ENCODE measurements around the gene CPS1. TPM values are rescaled to one million over a fixed set of nuclear protein-coding genes. Genes with fewer than 3 reads are reported as not detected.

CPS1 gene
- total and polyA plus RNA-seq, 3 donors from 2014 or later, result 17.2 to 22.5 (median 21.6) TPM

- no peak overlapping the region for H3K4me3 ChIP-seq
- no peaks in the 10 kb centered on the region for H3K36me3 ChIP-seq (ENCODE audit: low read depth, missing control alignments)
- H3K27me3 ChIP-seq, result no peaks in the 10 kb centered on the region
- H3K9me3 ChIP-seq, result no peaks in the 10 kb centered on the region
- no peak for DNase-seq
- intact Hi-C loops (cut with DNase I; ENCODE audit: low total_unique reads), result no loop called here
- 84 to 90% methylated on average over 3 of the region's 3 CpGs for WGBS, 2 donors
- TF ChIP-seq POLR2A (IDR thresholded peaks at IDR 0.05) (no peak), CTCF (IDR thresholded peaks at IDR 0.05) (no peak)
- H3K4me1 ChIP-seq, result no peaks in the 10 kb centered on the region
- H3K27ac ChIP-seq, result no peak overlapping the region
Measured at GRCh38 chr2:210686401-210686800, 130.0 kb downstream of the CPS1 start.

GRCh38 chr2:210687786-210688470 is 131.5 kb downstream of the CPS1 start:
- H3K9me3 ChIP-seq, result no peaks in the 10 kb centered on the region
- H3K36me3 ChIP-seq (ENCODE audit: low read depth, missing control alignments), result no peaks in the 10 kb centered on the region
- no peaks in the 10 kb centered on the region for H3K27me3 ChIP-seq
- H3K27ac ChIP-seq, result no peak overlapping the region
- no peak for DNase-seq
- no peak for TF ChIP-seq CTCF (IDR thresholded peaks at IDR 0.05)
- no peak for TF ChIP-seq POLR2A (IDR thresholded peaks at IDR 0.05)
- 49 to 50% methylated on average over 1 of the region's 1 CpG for WGBS, 2 donors
- intact Hi-C loops (cut with DNase I; ENCODE audit: low total_unique reads), result no loop called here
- H3K4me3 ChIP-seq, result no peak overlapping the region
- no peaks in the 10 kb centered on the region for H3K4me1 ChIP-seq

GRCh38 chr2:210707900-210708299 is 151.5 kb downstream of the CPS1 start:
- H3K4me3 ChIP-seq, result no peak overlapping the region
- no peaks in the 10 kb centered on the region for H3K27me3 ChIP-seq
- H3K36me3 ChIP-seq (ENCODE audit: low read depth, missing control alignments), result no peaks in the 10 kb centered on the region
- intact Hi-C loops (cut with DNase I; ENCODE audit: low total_unique reads), result no loop called here
- TF ChIP-seq CTCF (IDR thresholded peaks at IDR 0.05) (no peak), POLR2A (IDR thresholded peaks at IDR 0.05) (no peak)
- no peak for DNase-seq
- WGBS, 2 donors, result 78 to 82% methylated on average over 2 of the region's 2 CpGs
- H3K4me1 ChIP-seq, result no peaks in the 10 kb centered on the region
- no peaks in the 10 kb centered on the region for H3K9me3 ChIP-seq
- H3K27ac ChIP-seq, result no peak overlapping the region

GRCh38 chr2:210713122-210713521 is 156.7 kb downstream of the CPS1 start:
- no peak overlapping the region for H3K4me3 ChIP-seq
- intact Hi-C loops (cut with DNase I; ENCODE audit: low total_unique reads), result no loop called here
- TF ChIP-seq POLR2A (IDR thresholded peaks at IDR 0.05) (no peak), CTCF (IDR thresholded peaks at IDR 0.05) (no peak)
- 46 to 74% methylated on average over 2 of the region's 2 CpGs for WGBS, 2 donors
- no peaks in the 10 kb centered on the region for H3K27me3 ChIP-seq
- H3K4me1 ChIP-seq, result peaks cover 3% of the 10 kb centered on the region
- H3K9me3 ChIP-seq, result no peaks in the 10 kb centered on the region
- no peak for DNase-seq
- no peaks in the 10 kb centered on the region for H3K36me3 ChIP-seq (ENCODE audit: low read depth, missing control alignments)
- H3K27ac ChIP-seq, result no peak overlapping the region

GRCh38 chr2:210715560-210716082 is 159.2 kb downstream of the CPS1 start:
- WGBS, 2 donors, result 55 to 60% methylated on average over 5 of the region's 5 CpGs
- intact Hi-C loops (cut with DNase I; ENCODE audit: low total_unique reads), result no loop called here
- TF ChIP-seq CTCF (IDR thresholded peaks at IDR 0.05) (no peak), POLR2A (IDR thresholded peaks at IDR 0.05) (no peak)
- no peaks in the 10 kb centered on the region for H3K27me3 ChIP-seq
- no peak overlapping the region for H3K27ac ChIP-seq
- peak; percentile 39 for DNase-seq
- H3K4me1 ChIP-seq, result peaks cover 3% of the 10 kb centered on the region
- no peaks in the 10 kb centered on the region for H3K36me3 ChIP-seq (ENCODE audit: low read depth, missing control alignments)
- H3K4me3 ChIP-seq, result no peak overlapping the region
- no peaks in the 10 kb centered on the region for H3K9me3 ChIP-seq
